K562 (cell line): Measurements from ENCODE around the gene LRP3. TPM values are rescaled to one million over a fixed set of nuclear protein-coding genes. Genes with fewer than 3 reads are reported as not detected.

Experiments
- ATAC-seq: fragments of 200-7000 bp; cut with Tn5 transposase; 3 replicates; pipeline ENCODE4 v1.9.1; 2020; ENCODE audit warnings: moderate library complexity
- BruUV-seq: library from RNA; stranded (reverse); fragments of 400-500 nt; replicated peaks from 2 replicates; lab custom pipeline; 2021; lab: Mats Ljungman, UMichigan
- CTCF ChIA-PET: fragments of 300-600 bp; formaldehyde crosslinking; extraction: SDS; loops from one replicate; lab custom pipeline; 2021; ENCODE audit warnings: low intra/inter-chr PET ratio; lab: Yijun Ruan, JAX
- POLR2A ChIA-PET: fragments of 300-600, 350-650 bp; sonication (Branson Sonifier 250); formaldehyde crosslinking; extraction: SDS; loops from one replicate; lab custom pipeline; 2021; ENCODE audit warnings: antibody characterized with exemption, inconsistent platforms; lab: Yijun Ruan, JAX
- DNase-seq, 4 experiments: peaks; one replicate each; pipeline versions ENCODE4 v3.0.0 to v3.0.0-alpha.2; 2011 to 2018; ENCODE audit warnings: low spot score in 3 of 4, mixed read lengths in 3 of 4; ENCODE audit errors: extremely low read depth in 1 of 4
- FAIRE-seq: peaks from 2 replicates; lab custom pipeline; 2011; peaks lifted over from hg19 to GRCh38; lab: Jason Lieb, UNC
- H2AFZ ChIP-seq: 2 replicates; pipeline ENCODE4 v1.6.0; 2011; ENCODE audit warnings: low read depth, low read length, control low read depth, inconsistent platforms
- H3K27ac ChIP-seq: fragments of 200-600 bp; 3 replicates; pipeline ENCODE4 v1.8.0; 2011; ENCODE audit warnings: low read depth, mild to moderate bottlenecking, control low read depth, inconsistent platforms, low read length, moderate library complexity, mixed read lengths; ENCODE audit errors: extremely low read depth
- H3K27me3 ChIP-seq, 2 experiments: fragments of 300-600 bp in 1 of 2; 2 replicates in 1 of 2; 3 replicates in 1 of 2; pipeline versions ENCODE4 v1.6.0 to v1.8.0; 2011; ENCODE audit warnings: inconsistent platforms in 2 of 2, low read length in 2 of 2, mild to moderate bottlenecking in 1 of 2, mixed read lengths in 1 of 2, moderate library complexity in 1 of 2; ENCODE audit not compliant: control insufficient read depth in 2 of 2, insufficient read depth in 2 of 2
- H3K36me3 ChIP-seq: fragments of 300-600 bp; 3 replicates; pipeline ENCODE4 v1.8.0; 2011; ENCODE audit warnings: mild to moderate bottlenecking, low read length, inconsistent platforms; ENCODE audit not compliant: control insufficient read depth, insufficient read depth
- H3K4me1 ChIP-seq, 2 experiments: fragments of 200-600 bp in 1 of 2; replicated peaks in 1 of 2; 2 replicates in 1 of 2; 3 replicates in 1 of 2; pipeline versions ENCODE4 v1.5.1 to v1.8.0; 2011; ENCODE audit warnings: inconsistent platforms in 2 of 2, low read length in 2 of 2, mild to moderate bottlenecking in 1 of 2, mixed read lengths in 1 of 2, moderate library complexity in 1 of 2; ENCODE audit not compliant: control insufficient read depth in 2 of 2, insufficient read depth in 2 of 2
- H3K4me2 ChIP-seq: 2 replicates; pipeline ENCODE4 v1.6.1; 2011; ENCODE audit warnings: low read length, control low read depth, inconsistent platforms, mixed read lengths; ENCODE audit not compliant: insufficient read depth
- H3K4me3 ChIP-seq: fragments of 200-600 bp; sonication (generic), shearing (Covaris generic); 2 replicates; pipeline ENCODE4 v1.5.1; 2016; ENCODE audit warnings: control low read depth, inconsistent platforms
- H3K79me2 ChIP-seq: fragments of 200-600 bp; 3 replicates; pipeline ENCODE4 v1.8.0; 2011; ENCODE audit warnings: low read length, inconsistent platforms; ENCODE audit not compliant: control insufficient read depth, insufficient read depth
- H3K9ac ChIP-seq, 2 experiments: 2 replicates each; pipeline versions ENCODE4 v1.6.0 to v1.6.1; 2011; ENCODE audit warnings: low read depth in 2 of 2, low read length in 2 of 2, control low read depth in 1 of 2, inconsistent platforms in 1 of 2, mild to moderate bottlenecking in 1 of 2, mixed read lengths in 1 of 2; ENCODE audit not compliant: insufficient read depth in 1 of 2
- H3K9me1 ChIP-seq: one replicate; pipeline ENCODE4 v1.6.0; 2011; ENCODE audit warnings: inconsistent platforms, mild to moderate bottlenecking, low read length, moderate library complexity; ENCODE audit not compliant: control insufficient read depth, insufficient read depth
- H3K9me3 ChIP-seq: replicated peaks from 2 replicates; pipeline ENCODE4 v1.5.1; 2011; ENCODE audit warnings: low read depth, low read length, inconsistent platforms; ENCODE audit not compliant: control insufficient read depth, insufficient read depth
- H4K20me1 ChIP-seq: replicated peaks from 2 replicates; pipeline ENCODE4 v1.6.1; 2011; ENCODE audit warnings: low read length, inconsistent platforms, mixed read lengths; ENCODE audit not compliant: control insufficient read depth, insufficient read depth
- COPS2 ChIP-seq: fragments of 450-650 bp; conservative IDR thresholded peaks from 2 replicates; pipeline ENCODE4 v1.6.1; 2016; ENCODE audit warnings: mild to moderate bottlenecking, moderate library complexity
- CSDE1 ChIP-seq, 2 experiments: fragments of 450-650 bp; IDR thresholded peaks; 2 replicates each; pipeline ENCODE4 v1.6.1; 2016; ENCODE audit warnings: mild to moderate bottlenecking in 1 of 2
- CTCF ChIP-seq, 3 experiments: IDR thresholded peaks in 2 of 3; conservative IDR thresholded peaks in 1 of 3; 2 replicates each; pipeline ENCODE4 v1.5.1; 2011 to 2012; ENCODE audit warnings: low read length in 3 of 3, mild to moderate bottlenecking in 3 of 3, control low read depth in 2 of 3, improper control_type of control experiment in 1 of 3, inconsistent platforms in 1 of 3, low read depth in 1 of 3, mixed read lengths in 1 of 3, moderate library complexity in 1 of 3; ENCODE audit not compliant: insufficient read depth in 2 of 3
- EHMT2 ChIP-seq: fragments of 450-650 bp; IDR thresholded peaks from 2 replicates; pipeline ENCODE4 v1.6.1; 2018; ENCODE audit warnings: antibody characterized with exemption
- MAX ChIP-seq: sonication (generic); formaldehyde crosslinking; IDR thresholded peaks from 2 replicates; pipeline ENCODE4 v1.9.0; 2022; ENCODE audit warnings: mild to moderate bottlenecking, missing genetic modification reagents
- MBD1 ChIP-seq: fragments of 250-450 bp; sonication (Bioruptor Pico); IDR thresholded peaks from 2 replicates; pipeline ENCODE4 v1.8.0; 2022; ENCODE audit warnings: inconsistent platforms
- PKNOX1 ChIP-seq: fragments of 450-650 bp; IDR thresholded peaks from 2 replicates; pipeline ENCODE4 v1.6.1; 2016
- SMAD4 ChIP-seq: fragments of 250-450 bp; sonication (Bioruptor Pico); conservative IDR thresholded peaks from 2 replicates; pipeline ENCODE4 v1.8.0; 2021; ENCODE audit warnings: inconsistent platforms, mild to moderate bottlenecking, moderate library complexity
- SRSF1 ChIP-seq: fragments of 200-400 bp; formaldehyde crosslinking; IDR thresholded peaks from 2 replicates; pipeline ENCODE4 v1.6.1; 2017; ENCODE audit warnings: mild to moderate bottlenecking, low read depth, low read length, moderate library complexity
- TFE3 ChIP-seq: fragments of 450-650 bp; formaldehyde crosslinking; IDR thresholded peaks from 2 replicates; pipeline ENCODE4 v1.4.0; 2020; ENCODE audit warnings: mild to moderate bottlenecking, mixed read lengths
- TGIF2 ChIP-seq: sonication (generic); formaldehyde crosslinking; IDR thresholded peaks from 2 replicates; pipeline ENCODE4 v1.8.1; 2022; ENCODE audit warnings: mild to moderate bottlenecking, missing genetic modification reagents, moderate library complexity
- ZC3H11A ChIP-seq: IDR thresholded peaks from 2 replicates; pipeline ENCODE4 v1.6.1; 2012; ENCODE audit warnings: low read depth, low read length, improper control_type of control experiment
- ZNF274 ChIP-seq: IDR thresholded peaks from 2 replicates; pipeline ENCODE4 v1.6.1; 2011; ENCODE audit warnings: low read depth, mild to moderate bottlenecking, low read length, moderate library complexity, borderline replicate concordance
- ZNF347 ChIP-seq: fragments of 450-650 bp; formaldehyde crosslinking; IDR thresholded peaks from 2 replicates; pipeline ENCODE4 v1.4.0; 2020; ENCODE audit warnings: low read depth, mild to moderate bottlenecking, moderate library complexity
- WGBS: fragments of 100-300 bp; shearing (Covaris generic); methylation state at CpG from one replicate; pipeline ENCODE4 v1.1.6; 2016; ENCODE audit warnings: low coverage, mixed read lengths; ENCODE audit not compliant: insufficient coverage; ENCODE audit errors: missing lambda C conversion rate; 5-methylcytosine and 5-hydroxymethylcytosine counted together
- in situ Hi-C: fragments of 300-500 bp; cut with MboI; formaldehyde crosslinking; loops from 4 replicates; pipeline ENCODE4 v1.15.0; 2018; ENCODE audit warnings: inconsistent platforms, mixed read lengths
- intact Hi-C: fragments of 100-400 bp; cut with micrococcal nuclease; formaldehyde crosslinking; loops from 2 replicates; pipeline ENCODE4 v1.14.2; 2022
- polyA plus RNA-seq, 8 experiments: library from polyadenylated mRNA; depleted of rRNA in 4 of 8; stranded (reverse) in 5 of 8; unstranded in 3 of 8; fragments of >200 nt; fragmentation: Nextera tagmentation in 2 of 8; fragmentation: Illumina TruSeq in 1 of 8; extraction: Ambion mirVana in 2 of 8; extraction: Trizol in 1 of 8; gene quantifications; 2 replicates each; pipeline versions ENCODE4 v1.2.1 to v1.2.3, GENCODE V29; 2011 to 2014; ENCODE audit warnings: inconsistent platforms in 1 of 8, missing spikeins in 1 of 8
- total RNA-seq, 7 experiments: library from RNA; depleted of rRNA in 6 of 7; stranded (reverse); fragments of >200 nt in 6 of 7; fragmentation: Illumina TruSeq in 2 of 7; extraction: Trizol in 2 of 7; gene quantifications; 2 replicates each; pipeline versions ENCODE4 v1.2.1 to v1.2.3, GENCODE V29; 2011 to 2021; ENCODE audit warnings: low replicate concordance in 1 of 7

LRP3 gene
- total and polyA plus RNA-seq, 9 of the 15 experiments (the other 6 are each of a cell fraction or from before 2014, with no cell fraction given), result 0.29 TPM; not detected in 8

DNA sequence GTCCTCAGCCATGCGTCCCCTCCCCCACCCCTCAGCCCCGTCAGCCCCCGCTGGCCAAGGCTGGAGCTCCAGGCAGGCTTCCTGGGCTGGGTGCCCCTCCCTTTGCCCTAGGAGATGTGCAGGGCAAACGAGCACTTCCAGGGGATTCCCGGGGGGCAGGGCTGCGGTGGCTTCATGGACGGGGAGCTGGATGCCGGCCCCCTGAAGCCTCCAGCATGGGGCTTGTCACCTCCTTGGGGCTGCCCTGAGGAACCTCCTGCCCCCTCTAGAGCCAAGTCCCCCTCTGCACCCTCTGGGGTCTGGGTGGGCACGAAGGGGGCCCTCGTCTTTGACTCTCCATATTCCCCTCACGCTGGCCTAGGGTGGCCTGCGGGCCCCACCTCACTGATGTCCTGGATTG, 56.9 kb downstream of the LRP3 start (continued):
- no peak for TF ChIP-seq MBD1 (CRISPR knock-in tag)
- no peak for TF ChIP-seq ZNF274

DNA sequence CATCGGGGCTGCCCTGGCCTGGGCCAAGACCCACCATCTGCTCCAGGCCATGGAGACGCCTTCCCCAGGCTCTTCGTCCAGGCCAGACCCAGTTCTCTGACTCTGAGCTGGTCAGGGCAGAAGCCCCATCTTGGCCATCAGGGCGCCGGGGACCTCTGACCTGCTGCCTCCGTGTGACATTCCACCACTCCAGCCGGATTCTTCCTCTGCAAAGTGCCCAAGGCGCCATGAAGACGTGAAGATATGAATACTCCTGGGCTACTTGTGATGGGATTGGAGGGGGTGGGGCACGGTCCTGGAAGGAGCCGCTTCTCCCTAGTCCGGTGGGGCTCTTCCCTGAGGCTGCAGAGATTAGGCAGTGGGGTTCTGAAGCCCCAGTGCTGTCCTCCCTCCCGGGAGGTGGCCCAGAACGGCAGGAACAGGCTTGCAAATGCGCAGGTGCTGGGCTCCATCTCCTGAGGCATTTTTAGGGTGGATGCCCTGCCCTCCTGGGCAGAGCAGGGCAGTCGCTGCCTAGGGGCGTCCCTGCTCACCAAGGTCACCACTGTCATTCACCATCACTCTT, 57.5 kb downstream of the LRP3 start:
- DNase-seq (no peak), ATAC-seq (no peak), FAIRE-seq (no peak)
- Histone ChIP-seq H3K4me2 (no peak overlapping the region), H2AFZ (no peak overlapping the region), H3K27me3 (peaks cover 2 to 36% of the 10 kb centered on the region in 2 experiments; a peak in 2 of 5 replicates), H3K36me3 (no peaks in the 10 kb centered on the region), H3K9me3 (peaks cover 3% of the 10 kb centered on the region; the same call in 1 of the 2 replicates), H3K4me1 (peaks cover 0 to 19% of the 10 kb centered on the region in 2 experiments; a peak in 2 of 5 replicates), H3K9ac (no peak overlapping the region), H3K4me3 (no peak overlapping the region), H3K9me1 (no peaks in the 10 kb centered on the region), H3K27ac (no peak overlapping the region), H4K20me1 (no peaks in the 10 kb centered on the region), H3K79me2 (no peaks in the 10 kb centered on the region)
- intact Hi-C loops (no loop called here), in situ Hi-C loops (no loop called here)
- CTCF ChIA-PET, result no interaction called here
- POLR2A ChIA-PET, result interaction anchor here (0.7 kb wide), 1 partner anchor 416 kb away, joined by 4 read pairs; no protein-coding TSS in a partner anchor
- WGBS, result 2% methylated on average over 17 of the region's 17 CpGs
- no TSS peak for BruUV-seq
- no peak for TF ChIP-seq CSDE1 (IDR thresholded peaks at IDR 0.05)
- no peak for TF ChIP-seq COPS2
- no peak for TF ChIP-seq ZNF347 (CRISPR knock-in tag)
- no peak for TF ChIP-seq SMAD4 (CRISPR knock-in tag)
- TF ChIP-seq TGIF2 (CRISPR knock-in tag), result no peak
- TF ChIP-seq ZC3H11A, result no peak
- no peak for TF ChIP-seq CTCF (IDR thresholded peaks at IDR 0.05 in 2 of 3, conservative IDR thresholded peaks at IDR 0.05 in 1 of 3; ENCODE audit: insufficient read depth in 2 of 3, low read depth in 1 of 3, low read length in 3 of 3)
- TF ChIP-seq PKNOX1, result no peak
- no peak for TF ChIP-seq TFE3 (CRISPR knock-in tag)
- no peak for TF ChIP-seq EHMT2
- TF ChIP-seq MAX (CRISPR knock-in tag), result no peak
- TF ChIP-seq SRSF1, result no peak
